GM19397 (cell line): Measurements from ENCODE around the gene ZNF217.
"Not testable (repeated sequence)": the region's sequence is repeated elsewhere in the genome, so short reads cannot be mapped to it uniquely, and the experiment has no call there.

Source experiments
- ATAC-seq: cut with Tn5 transposase; IDR thresholded peaks from one replicate; pipeline ENCODE4 v1.9.1; 2021; ENCODE audit warnings: mild to moderate bottlenecking, moderate library complexity; ENCODE audit not compliant: unreplicated experiment

ZNF217 gene

DNA sequence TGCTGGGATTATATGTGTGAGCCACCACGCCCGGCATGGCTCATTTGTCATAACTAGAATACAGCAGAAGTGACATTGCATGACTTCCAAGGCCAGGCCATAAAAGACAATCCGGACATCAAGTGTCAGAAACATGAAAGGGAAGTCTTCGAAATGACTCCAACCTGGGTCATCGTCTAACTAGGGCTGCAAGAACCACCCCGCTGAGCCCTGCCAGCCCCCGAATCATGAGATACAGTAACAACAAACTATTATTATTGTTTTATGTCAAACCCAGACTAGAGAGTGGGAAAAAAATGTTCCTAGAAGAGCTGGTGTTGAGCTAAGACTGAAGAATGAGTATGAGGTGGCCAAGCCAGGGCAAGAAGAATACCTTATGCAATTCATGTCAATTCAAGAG is 59.6 kb downstream of the ZNF217 start:
- no peak for ATAC-seq

DNA sequence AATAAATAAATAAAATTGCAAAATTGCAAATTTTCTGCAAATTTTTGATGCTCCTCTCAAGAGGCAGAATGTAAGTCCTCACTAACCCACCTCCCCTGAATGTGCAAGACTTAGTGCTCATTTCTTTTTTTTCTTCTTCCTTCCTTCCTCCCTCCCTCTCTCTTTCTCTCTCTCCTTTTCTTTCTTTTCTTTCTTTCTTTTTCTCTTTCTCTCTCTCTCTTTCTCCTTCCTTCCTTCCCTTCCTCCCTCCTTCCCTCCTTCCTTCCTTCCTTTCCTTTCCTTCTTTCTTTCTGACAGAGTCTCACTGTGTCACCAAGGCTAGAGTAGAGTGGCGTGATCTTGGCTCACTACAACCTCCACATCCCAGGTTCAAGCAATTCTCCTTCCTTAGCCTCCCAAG is 60.1 kb downstream of the ZNF217 start:
- no peak for ATAC-seq

DNA sequence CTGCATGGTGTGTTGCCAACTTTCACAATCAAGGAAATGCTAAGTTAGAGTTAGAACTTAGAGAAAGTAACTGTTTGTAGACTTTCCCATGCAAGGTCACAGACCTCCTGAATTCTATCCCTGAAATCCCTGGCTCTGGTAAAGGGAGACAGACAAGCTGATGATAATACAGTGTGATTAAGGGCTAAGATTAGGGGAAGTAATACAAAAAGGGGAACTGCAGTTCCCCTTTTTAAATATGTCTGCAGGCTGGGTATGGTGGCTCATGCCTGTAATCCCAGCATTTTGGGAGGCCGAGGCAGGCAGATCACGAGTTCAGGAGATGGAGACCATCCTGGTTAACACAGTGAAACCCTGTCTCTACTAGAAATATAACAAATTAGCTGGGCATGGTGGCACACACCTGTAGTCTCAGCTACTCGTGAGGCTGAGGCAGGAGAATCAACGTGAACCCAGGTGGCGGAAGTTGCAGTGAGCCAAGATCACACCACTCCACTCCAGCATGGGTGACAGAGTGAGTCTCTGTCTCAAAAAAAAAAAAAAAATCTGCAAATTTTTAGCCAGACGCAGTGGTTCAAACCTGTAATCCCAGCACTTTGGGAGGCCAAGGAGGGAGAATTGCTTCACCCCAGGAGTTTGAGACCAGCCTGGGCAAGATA is 60.9 kb downstream of the ZNF217 start:
- not testable (repeated sequence) for ATAC-seq

DNA sequence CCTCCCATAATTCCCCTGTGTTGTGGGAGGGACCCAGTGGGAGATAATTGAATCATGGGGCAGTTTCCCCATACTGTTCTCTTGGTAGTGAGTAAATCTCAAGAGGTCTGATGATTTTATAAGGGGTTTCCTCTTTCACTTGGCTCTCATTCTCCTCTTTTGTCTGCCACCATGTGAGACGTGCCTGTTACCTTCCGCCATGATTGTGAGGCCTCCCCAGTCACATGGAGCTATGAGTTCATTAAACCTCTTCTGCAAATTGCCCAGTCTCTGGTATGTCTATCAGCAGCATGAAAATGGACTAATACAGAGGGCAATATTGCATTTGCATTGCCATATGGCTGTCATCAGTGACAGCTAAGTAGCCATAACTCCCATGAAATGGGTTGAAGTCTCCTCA is 63.2 kb downstream of the ZNF217 start:
- no peak for ATAC-seq

DNA sequence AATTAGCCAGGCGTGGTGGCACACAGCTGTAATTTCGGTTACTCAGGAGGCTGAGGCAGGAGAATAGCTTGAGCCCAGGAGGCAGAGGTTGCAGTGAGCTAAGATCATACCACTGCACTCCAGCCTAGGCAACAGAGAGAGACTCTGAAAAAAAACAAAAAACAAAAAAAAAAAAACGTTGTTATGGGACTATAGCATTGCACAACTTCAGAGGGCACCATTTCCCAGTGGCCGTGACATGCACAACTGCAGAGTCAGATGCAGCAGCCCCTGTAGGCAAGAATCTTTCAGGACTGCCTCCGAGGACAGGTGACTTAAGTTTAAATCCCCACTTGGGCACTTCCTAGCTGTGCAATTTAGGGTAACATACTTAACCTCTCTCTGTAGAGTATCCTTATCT is 64.0 kb downstream of the ZNF217 start:
- no peak for ATAC-seq

DNA sequence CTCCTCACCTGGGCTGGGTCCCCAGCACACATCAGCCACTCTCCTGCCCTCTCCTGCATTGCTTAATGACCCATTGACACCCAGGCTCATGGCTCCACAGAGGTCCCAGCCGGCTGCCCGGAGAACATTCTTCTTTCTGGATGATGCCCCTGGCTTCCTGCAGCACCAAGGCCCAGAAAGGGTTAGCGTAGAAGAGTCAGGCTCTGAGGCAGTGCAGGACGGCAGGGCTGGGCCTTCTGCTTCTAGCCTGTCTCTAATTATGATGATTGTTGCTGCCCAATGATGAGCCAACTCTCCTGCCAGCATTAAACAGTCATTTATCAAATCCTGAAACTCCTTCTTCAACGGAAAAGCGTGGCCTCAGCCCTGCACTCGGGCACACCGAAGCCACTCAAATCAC is 66.4 kb downstream of the ZNF217 start:
- no peak for ATAC-seq

DNA sequence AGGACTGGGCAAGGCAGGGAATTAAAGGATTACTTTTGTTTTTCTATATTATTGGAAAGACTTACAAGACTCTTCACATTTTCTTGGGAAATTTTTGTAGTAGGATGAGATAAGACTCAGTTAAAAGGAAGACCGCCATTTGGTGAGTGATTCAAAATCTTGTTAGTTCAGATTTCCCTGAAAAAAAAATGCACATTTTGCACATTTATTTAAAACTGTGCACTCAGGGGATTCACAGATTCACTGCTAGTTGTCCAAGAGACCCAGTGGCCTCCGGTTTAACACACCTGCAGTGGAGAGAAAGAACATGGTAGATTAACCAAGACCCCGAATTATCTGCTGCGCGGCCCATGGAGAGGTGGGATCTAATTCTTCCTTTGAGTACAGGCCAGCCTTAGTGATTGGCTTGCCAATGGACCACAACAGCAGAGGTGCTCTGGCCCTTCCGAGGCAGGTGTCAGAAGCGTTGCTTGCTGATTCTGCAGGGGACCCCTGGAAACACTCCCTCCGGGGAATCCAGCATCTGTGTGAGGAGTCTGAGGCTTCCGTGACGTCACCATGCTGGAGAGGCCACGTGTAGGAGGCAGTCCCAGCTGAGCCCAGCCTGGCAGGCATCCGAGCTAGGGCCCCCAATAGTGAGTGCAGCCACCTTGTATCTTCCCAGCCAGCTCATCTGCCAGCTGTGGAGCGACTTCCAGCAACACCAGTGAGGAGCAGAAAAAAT is 68.9 kb downstream of the ZNF217 start:
- ATAC-seq = no peak

DNA sequence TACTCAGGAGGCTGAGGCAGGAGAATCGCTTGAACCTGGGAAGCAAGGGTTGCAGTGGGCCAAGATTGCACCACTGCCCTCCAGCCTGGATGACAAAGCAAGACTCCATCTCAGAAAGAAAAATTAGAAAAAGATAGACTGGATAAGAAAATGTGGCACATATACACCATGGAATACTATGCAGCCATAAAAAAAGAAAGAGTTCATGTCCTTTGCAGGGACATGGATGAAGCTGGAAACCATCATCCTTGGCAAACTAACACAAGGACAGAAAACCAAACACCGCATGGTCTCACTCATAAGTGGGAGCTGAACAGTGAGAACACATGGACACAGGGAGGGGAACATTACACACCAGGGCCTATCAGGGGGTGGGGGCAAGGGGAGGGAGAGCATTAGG is 70.0 kb downstream of the ZNF217 start:
- ATAC-seq = not testable (repeated sequence)

DNA sequence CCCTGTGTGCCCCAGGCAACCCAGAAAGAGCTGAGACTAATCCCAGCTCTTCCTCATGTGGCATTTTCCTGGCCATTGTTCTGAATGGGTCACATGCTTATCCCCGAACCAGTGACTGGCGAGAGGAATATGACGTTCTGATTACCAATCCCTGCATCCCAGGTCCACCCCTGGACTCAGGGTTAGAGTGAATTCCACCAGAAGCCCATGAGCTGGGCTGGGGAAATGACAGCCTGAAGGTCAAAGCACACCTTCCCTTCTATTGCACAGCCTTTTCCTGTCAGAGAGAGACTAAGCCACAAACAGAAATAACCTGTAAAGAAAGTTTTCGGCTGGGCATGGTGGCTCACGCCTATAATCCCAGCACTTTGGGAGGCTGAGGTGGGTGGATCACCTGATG is 70.9 kb downstream of the ZNF217 start:
- ATAC-seq = no peak

DNA sequence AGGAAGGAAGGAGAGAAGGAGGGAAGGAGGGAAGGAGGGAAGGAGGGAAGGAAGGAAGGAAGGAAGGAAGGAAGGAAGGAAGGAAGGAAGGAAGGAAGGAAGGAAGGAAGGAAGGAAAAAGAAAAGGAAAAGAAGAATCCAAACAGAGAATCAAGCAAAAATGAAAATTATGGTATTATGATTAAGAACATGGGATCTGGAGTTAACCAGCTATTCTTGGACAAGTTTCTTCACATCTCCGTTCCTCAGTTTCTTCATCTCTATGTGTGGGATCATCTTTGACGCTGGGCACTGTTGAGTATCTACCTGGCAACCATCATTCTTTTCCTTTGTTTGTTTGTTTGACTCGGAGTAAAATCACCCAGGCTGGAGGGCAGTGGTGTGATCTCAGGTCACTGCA is 71.6 kb downstream of the ZNF217 start:
- ATAC-seq = no peak

DNA sequence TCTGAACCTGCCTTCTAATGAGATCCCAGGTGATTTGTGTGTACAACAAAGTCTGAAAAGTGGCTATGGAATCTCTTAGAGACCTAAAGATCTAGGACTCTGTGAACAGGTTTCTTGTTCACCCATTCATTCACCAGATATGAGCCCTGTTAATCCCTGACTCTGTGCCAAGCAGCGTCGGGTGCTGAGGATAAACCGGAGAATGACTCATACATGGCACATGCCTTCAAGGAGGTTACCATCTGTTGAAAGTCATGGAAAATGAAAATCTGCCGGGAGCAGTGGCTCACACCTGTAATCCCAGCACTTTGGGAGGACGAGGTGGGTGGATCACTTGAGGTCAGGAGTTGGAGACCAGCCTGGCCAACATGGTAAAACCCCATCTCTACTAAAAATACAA is 72.2 kb downstream of the ZNF217 start:
- not testable (repeated sequence) for ATAC-seq

DNA sequence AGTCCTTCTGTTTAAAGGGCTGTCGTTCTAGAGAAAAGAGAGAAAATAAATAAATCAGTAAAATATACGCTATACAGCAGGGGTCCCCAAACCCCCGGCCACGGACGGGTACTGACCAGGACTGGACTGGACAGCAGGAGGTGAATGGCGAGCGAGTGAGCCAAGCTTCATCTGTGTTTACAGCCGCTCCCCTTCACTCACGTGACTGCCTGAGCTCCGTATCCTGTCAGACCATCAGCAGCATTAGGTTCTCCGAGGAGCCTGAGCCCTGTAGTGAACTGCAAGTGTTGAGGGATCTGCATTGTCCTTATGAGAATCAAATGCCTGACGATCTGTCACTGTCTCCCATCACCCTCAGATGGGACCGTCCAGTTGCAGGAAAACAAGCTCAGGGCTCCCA is 76.5 kb downstream of the ZNF217 start:
- ATAC-seq = no peak
